ENCODE data around the gene CRYGC.

Gene CRYGC

DNA sequence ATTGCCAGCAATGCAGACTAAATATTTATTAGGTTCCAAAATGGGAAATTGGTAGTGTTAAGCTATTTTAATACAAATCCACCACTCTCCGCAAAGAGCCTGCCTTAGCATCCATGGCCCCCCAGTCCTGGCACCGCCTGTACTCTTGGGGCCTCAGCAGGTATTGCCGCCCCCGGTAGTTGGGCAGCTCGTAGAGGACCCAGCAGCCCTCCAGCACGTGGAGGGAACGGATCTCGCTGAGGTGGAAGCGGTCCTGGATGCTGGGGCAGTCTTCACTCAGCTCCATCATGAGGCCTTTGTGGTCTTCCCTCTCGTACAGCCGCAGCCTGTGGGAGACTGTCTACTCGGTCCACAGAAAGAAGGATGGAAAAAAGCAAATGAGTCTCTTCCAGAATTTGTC is 1.5 kb downstream of the CRYGC start:
- no peak overlapping the region for H3K27ac ChIP-seq (ENCODE audit: extremely low read depth, low read depth, low read length)
- H3K4me1 ChIP-seq (ENCODE audit: control insufficient read depth, insufficient read depth, low read length), result no peaks in the 10 kb centered on the region
- H3K36me3 ChIP-seq (ENCODE audit: control insufficient read depth in 2 of 2, insufficient read depth in 1 of 2, low read length in 2 of 2), result no peaks in the 10 kb centered on the region
- no peak for TF ChIP-seq ZNF394 (tag by site-specific recombination; IDR thresholded peaks at IDR 0.05; ENCODE audit: borderline replicate concordance)
- TF ChIP-seq, protein P1, sequence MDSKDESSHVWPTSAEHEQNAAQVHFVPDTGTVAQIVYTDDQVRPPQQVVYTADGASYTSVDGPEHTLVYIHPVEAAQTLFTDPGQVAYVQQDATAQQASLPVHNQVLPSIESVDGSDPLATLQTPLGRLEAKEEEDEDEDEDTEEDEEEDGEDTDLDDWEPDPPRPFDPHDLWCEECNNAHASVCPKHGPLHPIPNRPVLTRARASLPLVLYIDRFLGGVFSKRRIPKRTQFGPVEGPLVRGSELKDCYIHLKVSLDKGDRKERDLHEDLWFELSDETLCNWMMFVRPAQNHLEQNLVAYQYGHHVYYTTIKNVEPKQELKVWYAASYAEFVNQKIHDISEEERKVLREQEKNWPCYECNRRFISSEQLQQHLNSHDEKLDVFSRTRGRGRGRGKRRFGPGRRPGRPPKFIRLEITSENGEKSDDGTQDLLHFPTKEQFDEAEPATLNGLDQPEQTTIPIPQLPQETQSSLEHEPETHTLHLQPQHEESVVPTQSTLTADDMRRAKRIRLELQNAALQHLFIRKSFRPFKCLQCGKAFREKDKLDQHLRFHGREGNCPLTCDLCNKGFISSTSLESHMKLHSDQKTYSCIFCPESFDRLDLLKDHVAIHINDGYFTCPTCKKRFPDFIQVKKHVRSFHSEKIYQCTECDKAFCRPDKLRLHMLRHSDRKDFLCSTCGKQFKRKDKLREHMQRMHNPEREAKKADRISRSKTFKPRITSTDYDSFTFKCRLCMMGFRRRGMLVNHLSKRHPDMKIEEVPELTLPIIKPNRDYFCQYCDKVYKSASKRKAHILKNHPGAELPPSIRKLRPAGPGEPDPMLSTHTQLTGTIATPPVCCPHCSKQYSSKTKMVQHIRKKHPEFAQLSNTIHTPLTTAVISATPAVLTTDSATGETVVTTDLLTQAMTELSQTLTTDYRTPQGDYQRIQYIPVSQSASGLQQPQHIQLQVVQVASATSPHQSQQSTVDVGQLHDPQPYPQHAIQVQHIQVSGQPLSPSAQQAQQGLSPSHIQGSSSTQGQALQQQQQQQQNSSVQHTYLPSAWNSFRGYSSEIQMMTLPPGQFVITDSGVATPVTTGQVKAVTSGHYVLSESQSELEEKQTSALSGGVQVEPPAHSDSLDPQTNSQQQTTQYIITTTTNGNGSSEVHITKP (tag by site-specific recombination; IDR thresholded peaks at IDR 0.05), result no peak
- TF ChIP-seq, protein P2, sequence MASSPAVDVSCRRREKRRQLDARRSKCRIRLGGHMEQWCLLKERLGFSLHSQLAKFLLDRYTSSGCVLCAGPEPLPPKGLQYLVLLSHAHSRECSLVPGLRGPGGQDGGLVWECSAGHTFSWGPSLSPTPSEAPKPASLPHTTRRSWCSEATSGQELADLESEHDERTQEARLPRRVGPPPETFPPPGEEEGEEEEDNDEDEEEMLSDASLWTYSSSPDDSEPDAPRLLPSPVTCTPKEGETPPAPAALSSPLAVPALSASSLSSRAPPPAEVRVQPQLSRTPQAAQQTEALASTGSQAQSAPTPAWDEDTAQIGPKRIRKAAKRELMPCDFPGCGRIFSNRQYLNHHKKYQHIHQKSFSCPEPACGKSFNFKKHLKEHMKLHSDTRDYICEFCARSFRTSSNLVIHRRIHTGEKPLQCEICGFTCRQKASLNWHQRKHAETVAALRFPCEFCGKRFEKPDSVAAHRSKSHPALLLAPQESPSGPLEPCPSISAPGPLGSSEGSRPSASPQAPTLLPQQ (tag by site-specific recombination; IDR thresholded peaks at IDR 0.05), result no peak
- TF ChIP-seq ZNF10 (tag by site-specific recombination; IDR thresholded peaks at IDR 0.05), result no peak
- no peak for TF ChIP-seq ZNF596 (tag by site-specific recombination; IDR thresholded peaks at IDR 0.05)
- TF ChIP-seq, protein P3, sequence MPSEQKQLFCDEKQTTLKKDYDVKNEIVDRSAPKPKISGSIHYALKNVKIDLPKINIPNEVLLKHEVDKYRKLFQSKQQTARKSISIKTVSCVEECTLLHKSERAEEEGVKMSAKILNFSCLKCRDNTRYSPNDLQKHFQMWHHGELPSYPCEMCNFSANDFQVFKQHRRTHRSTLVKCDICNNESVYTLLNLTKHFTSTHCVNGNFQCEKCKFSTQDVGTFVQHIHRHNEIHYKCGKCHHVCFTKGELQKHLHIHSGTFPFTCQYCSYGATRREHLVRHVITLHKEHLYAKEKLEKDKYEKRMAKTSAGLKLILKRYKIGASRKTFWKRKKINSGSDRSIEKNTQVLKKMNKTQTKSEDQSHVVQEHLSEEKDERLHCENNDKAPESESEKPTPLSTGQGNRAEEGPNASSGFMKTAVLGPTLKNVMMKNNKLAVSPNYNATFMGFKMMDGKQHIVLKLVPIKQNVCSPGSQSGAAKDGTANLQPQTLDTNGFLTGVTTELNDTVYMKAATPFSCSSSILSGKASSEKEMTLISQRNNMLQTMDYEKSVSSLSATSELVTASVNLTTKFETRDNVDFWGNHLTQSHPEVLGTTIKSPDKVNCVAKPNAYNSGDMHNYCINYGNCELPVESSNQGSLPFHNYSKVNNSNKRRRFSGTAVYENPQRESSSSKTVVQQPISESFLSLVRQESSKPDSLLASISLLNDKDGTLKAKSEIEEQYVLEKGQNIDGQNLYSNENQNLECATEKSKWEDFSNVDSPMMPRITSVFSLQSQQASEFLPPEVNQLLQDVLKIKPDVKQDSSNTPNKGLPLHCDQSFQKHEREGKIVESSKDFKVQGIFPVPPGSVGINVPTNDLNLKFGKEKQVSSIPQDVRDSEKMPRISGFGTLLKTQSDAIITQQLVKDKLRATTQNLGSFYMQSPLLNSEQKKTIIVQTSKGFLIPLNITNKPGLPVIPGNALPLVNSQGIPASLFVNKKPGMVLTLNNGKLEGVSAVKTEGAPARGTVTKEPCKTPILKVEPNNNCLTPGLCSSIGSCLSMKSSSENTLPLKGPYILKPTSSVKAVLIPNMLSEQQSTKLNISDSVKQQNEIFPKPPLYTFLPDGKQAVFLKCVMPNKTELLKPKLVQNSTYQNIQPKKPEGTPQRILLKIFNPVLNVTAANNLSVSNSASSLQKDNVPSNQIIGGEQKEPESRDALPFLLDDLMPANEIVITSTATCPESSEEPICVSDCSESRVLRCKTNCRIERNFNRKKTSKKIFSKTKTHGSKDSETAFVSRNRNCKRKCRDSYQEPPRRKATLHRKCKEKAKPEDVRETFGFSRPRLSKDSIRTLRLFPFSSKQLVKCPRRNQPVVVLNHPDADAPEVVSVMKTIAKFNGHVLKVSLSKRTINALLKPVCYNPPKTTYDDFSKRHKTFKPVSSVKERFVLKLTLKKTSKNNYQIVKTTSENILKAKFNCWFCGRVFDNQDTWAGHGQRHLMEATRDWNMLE (tag by site-specific recombination; conservative IDR thresholded peaks at IDR 0.05; ENCODE audit: low read depth), result no peak
- no peak for TF ChIP-seq ZNF423 (tag by site-specific recombination; IDR thresholded peaks at IDR 0.05)
- TF ChIP-seq HOXD13 (CRISPR knock-in tag; IDR thresholded peaks at IDR 0.05; ENCODE audit: borderline replicate concordance), result no peak
- TF ChIP-seq BCL11A (tag by site-specific recombination; IDR thresholded peaks at IDR 0.05; ENCODE audit: low read depth), result no peak
- TF ChIP-seq ZNF37A (tag by site-specific recombination; IDR thresholded peaks at IDR 0.05), result no peak
- no peak for TF ChIP-seq SALL2 (tag by site-specific recombination; IDR thresholded peaks at IDR 0.05; ENCODE audit: borderline replicate concordance)
- H3K4me3 ChIP-seq (ENCODE audit: low read depth, low read length), result no peak overlapping the region
- H3K9me3 ChIP-seq (ENCODE audit: control insufficient read depth, insufficient read depth, low read depth, low read length), result no peaks in the 10 kb centered on the region
- POLR2A ChIA-PET, result no interaction called here
- CTCF ChIA-PET, result interaction anchor here (0.6 to 1.4 kb wide), 3 partner anchors 26 to 138 kb away, joined by 3 to 5 read pairs (median 4); no protein-coding TSS in a partner anchor

DNA sequence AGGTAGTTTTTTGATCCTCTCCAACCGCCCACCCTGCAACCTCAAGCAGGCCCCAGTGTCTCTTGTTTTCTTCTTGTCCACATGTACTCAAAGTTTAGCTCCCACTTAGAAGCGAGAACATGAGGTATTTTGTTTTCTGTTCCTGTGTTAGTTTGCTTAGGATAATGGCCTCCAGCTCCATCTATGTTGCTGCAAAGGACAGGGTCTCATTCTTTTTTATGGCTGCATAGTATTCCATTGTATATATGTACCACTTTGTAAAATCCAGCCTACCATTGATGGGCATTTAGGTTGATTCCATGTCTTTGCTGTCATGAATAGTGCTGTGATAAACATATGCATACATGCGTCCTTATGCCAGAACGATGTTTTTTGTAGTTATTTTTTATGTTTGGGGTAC is 2.5 kb downstream of the CRYGC start:
- TF ChIP-seq ZNF830 (tag by site-specific recombination; IDR thresholded peaks at IDR 0.05; ENCODE audit: low read depth) (no peak), ZNF146 (tag by site-specific recombination; IDR thresholded peaks at IDR 0.05) (peak; percentile 79), ZNF658 (tag by site-specific recombination; IDR thresholded peaks at IDR 0.05) (no peak), ZNF558 (tag by site-specific recombination; IDR thresholded peaks at IDR 0.05) (no peak)
- TF ChIP-seq, protein P1 (tag by site-specific recombination; IDR thresholded peaks at IDR 0.05), result no peak
- Histone ChIP-seq H3K27ac (ENCODE audit: extremely low read depth, low read depth, low read length) (no peak overlapping the region), H3K4me1 (ENCODE audit: control insufficient read depth, insufficient read depth, low read length) (no peaks in the 10 kb centered on the region), H3K4me3 (ENCODE audit: low read depth, low read length) (no peak overlapping the region), H3K9me3 (ENCODE audit: control insufficient read depth, insufficient read depth, low read depth, low read length) (no peaks in the 10 kb centered on the region), H3K36me3 (ENCODE audit: control insufficient read depth in 2 of 2, insufficient read depth in 1 of 2, low read length in 2 of 2) (no peaks in the 10 kb centered on the region)
- ChIA-PET POLR2A (no interaction called here), CTCF (no interaction called here)
